Pulmonary artery endothelial cell (primary cell): ENCODE results near the gene IGSF9B. TPM values are rescaled to one million over a fixed set of nuclear protein-coding genes. Genes with fewer than 3 reads are reported as not detected.

Experiments
- DNase-seq: peaks from one replicate; pipeline ENCODE4 v3.0.0-alpha.2; 2011; ENCODE audit warnings: low read depth, low spot score
- total RNA-seq: library from RNA; depleted of rRNA; stranded (reverse); fragments of >200 nt; gene quantifications from 2 replicates; pipeline ENCODE4 v1.2.3, GENCODE V29; 2014

The IGSF9B gene
- total RNA-seq, 1 donor from 2014 or later, result under 0.01 TPM

DNA sequence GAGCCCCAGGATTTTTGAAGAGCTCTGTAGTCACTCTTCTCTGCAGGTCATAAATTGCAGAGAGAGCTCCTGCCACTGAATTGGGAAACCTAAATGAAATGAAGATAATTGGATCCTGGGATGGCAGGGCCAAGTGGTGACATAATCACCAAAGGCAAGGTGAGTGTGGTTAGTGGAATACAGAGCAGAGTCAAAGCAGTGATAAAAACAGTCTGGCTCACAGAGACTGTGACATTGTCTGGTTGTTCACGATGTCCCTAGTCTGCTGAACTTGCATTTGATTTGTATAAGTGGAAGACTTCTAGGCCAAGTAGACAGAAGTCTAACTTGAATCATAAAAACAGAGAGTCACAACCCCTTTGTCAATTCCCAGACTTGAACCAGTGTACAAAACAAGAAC, 84.6 kb downstream of the IGSF9B start:
- DNase-seq, result no peak

DNA sequence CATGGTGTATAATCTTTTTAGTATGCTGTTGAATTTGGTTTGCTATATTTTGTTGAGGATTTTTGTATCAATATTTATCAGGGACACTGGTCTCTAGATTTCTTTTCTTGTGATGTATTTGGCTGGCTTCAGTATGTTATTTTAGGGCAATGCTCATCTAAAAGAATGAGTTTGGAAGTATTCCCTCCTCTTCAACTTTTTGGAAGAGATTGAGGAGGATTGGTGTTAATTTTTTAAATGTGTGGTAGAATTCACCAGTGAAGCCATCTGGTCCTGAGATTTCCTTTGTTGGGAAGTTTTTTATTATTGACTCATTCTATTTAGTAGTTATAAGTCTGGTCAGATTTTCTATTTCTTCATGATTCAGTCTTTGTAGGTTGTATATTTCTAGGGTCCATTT, 89.3 kb downstream of the IGSF9B start:
- no peak for DNase-seq

DNA sequence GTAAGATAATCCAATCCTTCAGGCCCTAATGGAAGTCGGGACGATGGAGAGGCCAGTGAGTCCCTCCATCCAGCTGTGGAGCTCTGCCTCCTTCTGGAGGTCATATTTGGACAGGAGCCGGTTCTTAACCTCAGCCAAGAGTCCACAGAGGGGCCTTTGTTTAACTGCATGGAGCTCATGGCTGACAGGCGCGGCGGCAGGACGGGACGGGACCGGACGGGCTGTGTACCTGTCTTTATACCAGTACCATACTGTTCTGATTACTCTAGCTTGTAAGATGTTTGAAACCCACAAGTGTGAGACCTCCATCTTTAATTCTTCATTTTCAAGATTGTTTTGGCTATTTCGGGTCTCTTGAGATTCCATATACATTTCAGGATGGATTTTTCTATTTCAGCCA, 91.3 kb downstream of the IGSF9B start:
- no peak for DNase-seq

DNA sequence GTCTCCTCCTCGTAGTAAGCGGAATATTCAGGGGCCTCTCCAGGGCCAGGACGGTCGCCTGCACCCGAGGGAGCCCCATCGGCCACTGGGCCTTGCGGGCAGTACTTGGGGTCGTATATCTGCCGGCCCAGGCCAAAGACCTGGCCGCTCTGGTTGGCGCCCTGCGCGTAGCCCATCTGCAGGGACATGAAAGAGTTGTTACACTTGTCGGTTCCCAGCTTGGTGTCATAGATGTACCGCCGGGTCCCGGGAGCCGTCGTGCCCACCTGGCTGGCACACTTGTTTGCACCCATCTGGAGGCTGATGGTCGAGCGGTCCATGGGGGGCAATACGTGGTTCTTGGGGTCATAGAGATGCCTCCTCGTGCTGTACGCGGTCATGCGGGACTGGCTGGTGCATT, 92.0 kb downstream of the IGSF9B start:
- no peak for DNase-seq

DNA sequence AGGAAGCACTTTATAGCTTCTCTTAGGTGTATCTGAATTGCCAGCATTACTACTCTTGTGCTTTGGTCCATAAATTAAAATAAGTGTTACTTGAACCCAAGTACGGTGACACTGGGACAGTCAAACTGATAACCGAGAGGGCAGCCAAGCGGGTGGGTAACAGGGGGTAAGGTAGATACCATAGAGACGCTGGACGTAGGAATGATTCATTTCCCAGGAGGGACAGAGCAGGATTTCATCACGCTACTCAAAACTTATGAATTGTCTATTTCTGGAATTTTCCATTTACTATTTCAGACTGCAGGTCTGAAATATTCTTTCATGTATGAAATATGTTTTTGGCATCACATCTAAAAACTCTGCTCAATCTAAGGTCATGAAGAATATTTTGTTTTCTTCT, 96.6 kb downstream of the IGSF9B start:
- no peak for DNase-seq

Other genes starting within 250 kb of the IGSF9B start
- gene SPATA19, start 111.5 kb downstream of the IGSF9B start, total RNA-seq, result not detected in 2 replicates
- gene JAM3, start 112.1 kb upstream of the IGSF9B start, total RNA-seq, result 116 and 117 TPM in 2 replicates